Fibroblast of the conjunctiva (primary cell): ENCODE results near the gene NFATC1.

Experiments used
- DNase-seq: peaks from one replicate; pipeline ENCODE4 v3.0.0-alpha.2; 2010; ENCODE audit warnings: low read depth

The NFATC1 gene

GRCh38 chr18:79458131-79458838, 62.6 kb downstream of the NFATC1 start:
- no peak for DNase-seq

GRCh38 chr18:79458917-79459803, 63.4 kb downstream of the NFATC1 start:
- no peak for DNase-seq

DNA sequence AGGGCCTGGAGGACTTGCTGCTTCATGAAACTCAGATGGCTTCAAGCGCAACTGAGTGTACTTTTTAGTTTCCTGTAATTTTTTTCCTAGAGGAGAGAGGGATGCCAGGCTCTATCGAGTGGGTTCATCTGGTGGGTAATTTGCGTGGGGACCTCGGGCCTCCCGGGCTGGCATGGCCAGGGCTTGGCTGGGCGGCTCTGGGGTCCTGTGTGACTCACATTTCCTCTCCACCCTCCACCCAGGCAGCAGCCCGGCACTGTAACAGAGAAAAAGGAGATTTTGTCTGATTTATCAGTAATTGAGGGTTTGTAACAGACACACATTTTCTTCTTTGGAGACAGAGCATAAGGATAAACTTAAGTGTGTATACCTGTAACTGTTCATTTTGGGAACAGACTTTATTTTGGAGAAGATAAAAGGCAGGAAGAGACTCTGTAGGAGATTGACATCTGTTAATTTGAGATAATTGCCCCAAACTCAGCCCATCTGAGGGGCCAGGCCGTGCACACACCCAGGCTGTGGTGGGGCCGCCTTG, 64.3 kb downstream of the NFATC1 start:
- DNase-seq, result no peak

DNA sequence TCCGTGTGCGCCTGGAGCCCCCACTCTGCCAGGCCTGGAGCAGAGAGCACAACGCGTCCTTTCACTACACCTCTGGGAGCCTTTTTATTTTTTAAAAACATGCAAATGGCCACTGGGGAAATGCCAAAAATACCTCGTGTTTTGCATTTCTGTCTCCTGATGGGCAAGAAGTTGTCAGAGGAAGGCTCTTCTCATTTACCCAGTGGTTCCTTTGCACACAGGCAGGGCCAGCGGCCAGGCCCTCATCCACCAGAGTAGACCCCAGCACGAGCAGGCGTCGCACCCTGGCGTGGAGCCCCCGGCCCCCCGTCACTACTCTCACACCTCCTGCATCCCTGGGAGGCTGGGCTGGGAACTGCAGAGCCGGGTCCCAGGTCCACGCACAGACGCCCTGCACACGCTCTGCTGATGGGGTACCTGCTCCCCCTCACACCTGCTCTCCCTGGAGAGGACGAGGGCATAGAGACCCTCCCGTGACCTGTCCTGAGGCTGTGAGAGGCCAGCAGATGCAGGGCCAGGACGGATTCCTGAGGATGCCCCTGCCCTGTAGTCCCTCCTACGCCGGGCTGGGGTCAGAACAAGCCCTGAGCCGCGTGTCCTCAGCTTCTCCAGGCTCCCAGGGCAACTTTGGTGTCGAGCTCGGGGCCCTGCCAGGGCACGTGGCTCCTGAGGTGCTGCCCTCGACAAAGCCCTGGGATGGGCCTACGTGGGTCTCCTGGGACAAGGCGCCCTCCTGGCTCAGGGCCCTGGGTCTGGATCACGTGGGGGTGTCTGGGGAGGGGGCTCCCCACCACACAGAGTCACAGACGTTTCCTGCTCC, 65.0 kb downstream of the NFATC1 start:
- DNase-seq, result no peak

DNA sequence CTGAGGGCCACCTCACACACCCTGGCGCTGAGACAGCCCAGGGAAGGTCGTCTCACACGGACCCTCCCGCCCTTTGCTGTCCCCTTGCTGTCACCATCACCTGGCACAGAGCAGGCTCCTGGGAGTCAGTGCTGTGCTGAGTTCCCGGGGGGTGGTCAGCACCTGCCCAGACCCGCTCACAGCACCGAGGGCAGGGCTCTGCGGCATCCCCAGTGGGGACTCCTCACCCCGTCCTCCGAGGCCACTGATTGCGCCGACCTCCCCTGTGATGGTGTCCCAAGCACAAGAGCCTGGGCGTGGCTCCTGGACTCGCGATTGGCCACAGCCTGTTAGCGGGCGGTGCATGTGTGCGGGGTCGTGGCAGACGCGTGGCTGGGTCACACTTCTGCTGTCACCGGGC, 65.9 kb downstream of the NFATC1 start:
- no peak for DNase-seq

- no peak for DNase-seq
Observed at GRCh38 chr18:79463424-79463960, 67.8 kb downstream of the NFATC1 start.

DNA sequence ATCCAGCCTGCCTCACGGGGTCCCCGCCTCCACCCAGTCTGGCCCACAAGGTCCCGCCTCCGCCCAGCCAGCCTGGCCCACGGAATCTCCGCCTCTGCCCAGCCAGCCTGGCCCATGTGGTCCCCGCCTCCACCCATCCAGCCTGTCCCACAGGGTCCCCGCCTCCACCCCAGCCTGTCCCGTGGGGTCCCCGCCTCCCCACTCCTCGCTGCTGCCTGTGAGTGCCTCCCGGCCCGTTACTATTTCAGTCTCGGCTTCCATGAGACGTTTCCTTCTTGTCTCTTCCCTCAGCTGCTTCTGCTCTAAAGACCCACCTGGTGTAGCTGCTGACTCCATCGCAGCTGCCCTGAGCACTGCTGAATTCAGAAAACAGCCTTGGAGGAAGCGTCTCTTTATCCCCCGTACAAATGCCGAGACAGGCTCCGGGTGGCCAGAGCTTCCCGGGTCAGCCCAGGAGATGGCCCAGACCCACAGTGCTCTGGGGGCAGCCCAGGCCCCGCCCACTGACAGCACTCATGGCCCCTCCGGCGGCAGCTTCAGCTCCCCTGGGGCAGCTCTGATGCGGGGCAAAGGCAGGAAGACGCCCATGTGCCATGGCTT, 69.8 kb downstream of the NFATC1 start:
- no peak for DNase-seq

DNA sequence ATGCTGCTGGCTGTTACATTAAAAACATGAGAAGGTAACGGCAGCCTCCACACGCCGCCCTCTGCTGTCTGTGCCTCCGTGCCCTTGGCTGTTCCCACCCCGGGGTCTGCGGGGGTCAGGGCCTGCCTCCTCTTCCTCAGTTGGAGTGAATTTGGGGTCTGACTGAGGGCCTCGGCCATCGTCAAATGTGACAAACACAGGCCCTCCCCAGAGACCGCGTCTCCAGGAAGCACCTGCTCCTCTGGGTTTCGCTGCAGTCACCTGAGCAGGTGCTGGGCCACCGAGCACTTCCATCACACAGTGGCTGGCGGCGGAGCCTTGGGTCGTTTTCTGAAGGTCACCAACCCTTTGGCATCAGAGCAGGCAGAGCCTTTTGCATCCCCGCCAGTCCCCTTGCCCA, 70.9 kb downstream of the NFATC1 start:
- DNase-seq, result no peak

GRCh38 chr18:79467126-79467525, 71.4 kb downstream of the NFATC1 start:
- DNase-seq, result no peak

DNA sequence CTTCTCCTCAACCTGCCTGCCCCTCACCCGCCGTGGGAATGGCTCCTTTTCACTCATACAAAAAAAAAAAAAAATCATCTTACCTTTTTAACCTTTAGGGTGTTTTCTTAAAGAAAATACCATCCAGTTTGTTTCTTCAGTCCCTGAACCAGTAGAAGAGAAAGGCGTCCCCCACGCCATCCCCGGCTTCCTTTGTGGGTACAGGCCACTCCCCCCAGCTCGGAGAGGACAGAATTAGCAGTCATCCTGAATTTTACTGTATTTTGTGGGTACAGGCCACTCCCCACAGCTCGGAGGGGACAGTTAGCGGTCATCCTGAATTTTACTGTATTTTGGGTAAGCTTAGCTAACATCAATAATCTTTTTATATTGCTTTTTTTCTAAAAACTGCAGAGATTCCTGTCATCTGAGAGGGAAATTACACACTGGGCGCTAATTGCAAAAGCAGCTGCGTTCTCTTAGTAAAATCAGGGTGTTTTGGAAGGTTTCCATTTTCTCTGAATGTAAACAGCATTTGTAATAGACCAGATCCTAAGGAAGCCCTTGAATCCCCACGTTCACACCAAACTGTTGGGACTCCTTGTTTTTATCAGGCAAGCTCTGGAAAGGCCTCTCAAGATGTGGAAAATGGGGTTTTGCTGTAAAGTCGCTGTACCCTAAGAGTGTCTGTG, 72.5 kb downstream of the NFATC1 start:
- no peak for DNase-seq

DNA sequence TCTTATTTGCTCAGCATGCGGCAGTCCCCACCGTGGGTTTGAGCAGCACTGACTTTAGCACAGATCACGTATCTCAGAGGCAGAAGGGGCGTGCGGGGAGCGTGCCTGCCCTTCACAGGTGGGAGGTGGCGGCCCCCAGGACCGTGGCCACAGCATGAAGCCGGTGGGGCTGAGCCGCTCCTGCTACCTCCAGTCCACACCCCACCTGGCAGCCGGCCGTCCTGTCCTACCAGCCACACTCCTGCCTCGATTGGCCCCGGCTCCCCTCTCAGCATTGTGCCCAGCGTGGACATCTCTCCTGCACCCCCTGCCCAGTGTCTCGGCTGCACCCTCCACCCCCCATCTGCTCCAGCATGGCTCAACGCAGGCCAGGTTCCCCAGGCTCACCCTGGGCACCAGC, 73.6 kb downstream of the NFATC1 start:
- DNase-seq, result no peak

DNA sequence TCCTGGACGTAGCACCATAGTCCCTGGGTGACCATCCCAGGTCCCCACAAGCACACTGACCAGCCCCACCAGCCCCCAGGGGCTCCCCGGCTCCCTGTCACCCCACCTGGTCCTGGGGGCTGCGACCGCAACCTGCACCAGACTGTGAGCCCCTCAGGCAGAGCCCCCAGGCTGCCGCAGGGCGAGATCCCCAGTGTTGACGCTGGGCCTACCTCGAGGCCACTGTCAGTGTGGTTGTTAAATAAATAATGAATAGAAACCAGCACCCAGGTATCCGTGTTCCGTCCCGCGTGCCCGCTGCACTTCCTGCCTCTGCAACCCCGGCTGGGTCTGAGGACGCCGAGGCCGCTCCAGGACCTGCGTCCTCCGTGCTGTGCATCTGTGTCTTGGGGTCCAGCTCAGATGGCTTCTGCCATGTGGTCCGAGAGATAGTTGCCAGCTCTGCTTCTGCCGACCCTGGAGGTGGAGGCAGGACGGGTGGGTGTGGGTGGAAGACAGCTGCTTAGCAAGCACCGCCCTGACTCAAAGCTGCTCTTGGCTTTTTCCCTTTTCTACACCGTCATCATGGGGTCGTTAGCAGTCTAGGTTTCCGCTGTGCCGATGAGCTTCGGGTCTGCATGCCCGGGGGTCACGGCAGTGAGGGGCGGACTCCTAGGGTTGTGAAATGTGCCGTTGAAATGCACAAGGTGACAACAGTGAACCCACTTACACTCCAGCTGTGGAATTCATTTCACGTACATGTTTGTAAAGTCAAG, 74.2 kb downstream of the NFATC1 start:
- DNase-seq, result no peak

GRCh38 chr18:79470547-79470946, 74.8 kb downstream of the NFATC1 start:
- DNase-seq, result no peak

DNA sequence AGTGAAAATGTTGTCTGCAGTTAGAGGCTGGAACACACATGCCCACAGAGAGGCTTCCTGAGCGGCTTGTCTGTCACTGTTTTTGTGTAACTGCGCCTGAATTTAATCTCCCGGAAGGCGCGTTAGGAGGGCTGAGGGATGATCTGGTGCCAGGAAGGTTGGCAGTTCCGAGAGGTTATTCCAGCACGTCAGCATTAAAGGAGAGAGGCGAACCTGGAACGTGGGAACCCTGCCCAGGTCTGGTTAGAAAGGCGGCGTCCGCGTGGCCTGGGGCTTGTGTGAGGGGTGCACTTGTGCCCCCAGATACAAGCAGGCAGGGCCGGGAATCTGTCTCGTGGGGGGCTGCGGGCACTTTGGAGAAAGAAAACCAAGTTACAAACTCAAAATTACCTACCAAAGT, 75.3 kb downstream of the NFATC1 start:
- no peak for DNase-seq

DNA sequence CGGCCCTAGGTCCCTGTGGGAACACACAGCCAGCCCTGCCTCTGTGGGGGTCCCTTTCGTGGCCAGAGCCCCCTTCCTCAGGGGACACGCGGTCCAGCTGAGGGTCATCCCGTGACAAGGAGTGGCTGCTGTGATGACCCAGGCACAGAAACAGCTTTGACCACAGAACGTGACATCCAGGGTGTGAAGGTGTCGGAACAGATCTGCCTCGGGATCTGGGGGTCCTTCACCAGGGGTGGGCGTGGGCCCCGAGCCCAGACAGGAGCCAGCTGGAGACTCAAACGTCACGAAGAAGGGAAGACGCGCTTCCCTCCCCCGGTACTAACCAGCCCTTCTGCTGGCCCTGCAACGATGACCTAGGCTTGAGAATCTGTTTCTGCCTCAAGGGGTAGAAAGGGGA, 75.9 kb downstream of the NFATC1 start:
- DNase-seq, result no peak

DNA sequence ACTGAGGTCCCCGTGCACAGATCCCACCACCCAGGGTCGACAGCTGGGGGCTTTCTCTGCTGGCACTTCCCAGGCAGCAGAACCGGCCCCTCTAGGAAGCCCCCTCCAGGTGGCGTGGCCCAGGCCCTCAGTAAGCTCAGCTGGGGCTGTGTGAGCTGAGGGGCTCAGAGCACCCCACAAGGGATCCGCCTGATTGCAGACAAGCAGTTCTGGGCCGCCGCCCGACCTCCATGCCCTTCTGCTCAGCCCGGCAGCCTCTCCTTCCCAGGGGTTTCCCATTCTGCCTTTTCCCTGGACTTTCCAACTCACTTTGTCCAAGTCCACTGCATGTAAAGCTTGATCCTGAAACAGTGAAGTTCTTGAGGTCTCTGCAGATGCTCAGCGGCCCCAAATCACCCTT, 76.4 kb downstream of the NFATC1 start:
- no peak for DNase-seq

GRCh38 chr18:79472946-79473345, 77.2 kb downstream of the NFATC1 start:
- DNase-seq, result no peak

- no peak for DNase-seq
Observed at GRCh38 chr18:79476031-79476917, 80.5 kb downstream of the NFATC1 start.

- DNase-seq, result no peak
Observed at GRCh38 chr18:79476918-79477571, 81.3 kb downstream of the NFATC1 start.
